G401 (cell line): ENCODE results near the gene KIF13A. TPM values are rescaled to one million over a fixed set of nuclear protein-coding genes. Genes with fewer than 3 reads are reported as not detected.
"Not testable (repeated sequence)": the region's sequence is repeated elsewhere in the genome, so short reads cannot be mapped to it uniquely, and the experiment has no call there.

Experiments
- DNase-seq: peaks from one replicate; pipeline ENCODE4 v3.0.0-alpha.2; 2015; ENCODE audit warnings: low spot score
- in situ Hi-C: cut with HindIII; loops from 2 replicates; pipeline ENCODE4 v1.10.0; 2016; ENCODE audit warnings: low sequenced_read_pairs, mixed read lengths
- total RNA-seq: library from RNA; depleted of rRNA; stranded (reverse); fragments of >200 nt; shearing (Covaris generic); gene quantifications from 2 replicates; pipeline ENCODE4 v1.2.3, GENCODE V29; 2014

The KIF13A gene
- total RNA-seq, 1 experiment from 2014 or later, result 18.3 TPM

GRCh38 chr6:17972978-17973622 lies 14.3 kb downstream of the KIF13A start:
- in situ Hi-C loops, result no loop called here
- no peak for DNase-seq

- in situ Hi-C loops, result no loop called here
- DNase-seq, result no peak
Observed at GRCh38 chr6:17972074-17972952, 15.1 kb downstream of the KIF13A start.

- DNase-seq, result no peak
Observed at GRCh38 chr6:17971128-17972073, 16.0 kb downstream of the KIF13A start.

DNA sequence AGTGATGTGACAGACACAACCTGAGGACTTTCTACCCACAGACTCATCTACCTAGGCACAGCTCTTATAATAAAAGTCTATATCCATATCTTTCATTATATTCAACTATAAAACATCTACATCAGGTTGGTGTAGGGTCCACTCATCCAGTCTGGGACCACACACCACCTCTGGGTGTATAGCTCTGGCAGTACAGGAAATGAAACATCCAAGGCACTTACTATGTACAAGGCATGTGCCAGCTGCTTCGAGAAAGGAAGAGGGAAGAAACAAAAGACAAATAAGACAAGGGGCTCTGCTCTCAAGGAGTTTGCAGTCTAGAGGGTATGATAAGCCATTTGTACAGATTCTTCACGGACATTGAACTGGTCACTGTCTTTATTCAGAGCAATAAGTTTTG lies 18.6 kb downstream of the KIF13A start:
- no peak for DNase-seq
- in situ Hi-C loops, result no loop called here

More at GRCh38 chr6:17971128-17972073, 16.0 kb downstream of the KIF13A start:
- in situ Hi-C loops, result no loop called here

GRCh38 chr6:17967668-17968518 lies 19.5 kb downstream of the KIF13A start:
- DNase-seq, result peak; percentile 89
- in situ Hi-C loops, result no loop called here

GRCh38 chr6:17966451-17966850 lies 21.0 kb downstream of the KIF13A start:
- in situ Hi-C loops, result no loop called here
- no peak for DNase-seq

- no peak for DNase-seq
- in situ Hi-C loops, result no loop called here
Observed at GRCh38 chr6:17965397-17965796, 22.0 kb downstream of the KIF13A start.

DNA sequence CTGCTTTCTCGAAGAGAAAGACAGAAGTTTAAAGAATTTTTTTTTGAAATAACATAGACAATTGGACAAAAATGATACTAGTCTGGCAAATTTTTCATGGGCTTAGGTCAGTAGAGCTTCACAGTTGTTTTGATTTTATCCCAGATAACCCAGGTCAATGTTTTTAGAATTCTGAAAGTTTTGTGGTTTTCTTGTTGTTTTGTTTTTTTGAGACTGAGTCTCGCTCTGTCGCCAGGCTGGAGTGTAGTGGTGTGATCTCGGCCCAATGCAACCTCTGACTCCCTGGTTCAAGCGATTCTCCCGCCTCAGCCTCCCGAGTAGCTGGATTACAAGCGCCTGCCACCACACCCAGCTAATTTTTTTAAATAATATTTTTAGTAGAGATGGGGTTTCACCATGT lies 22.8 kb downstream of the KIF13A start:
- no peak for DNase-seq
- in situ Hi-C loops, result no loop called here

GRCh38 chr6:17962436-17963031 lies 24.9 kb downstream of the KIF13A start:
- peak; percentile 68 for DNase-seq
- in situ Hi-C loops, result no loop called here

- in situ Hi-C loops, result no loop called here
- DNase-seq, result no peak
Observed at GRCh38 chr6:17959302-17959701, 28.1 kb downstream of the KIF13A start.

DNA sequence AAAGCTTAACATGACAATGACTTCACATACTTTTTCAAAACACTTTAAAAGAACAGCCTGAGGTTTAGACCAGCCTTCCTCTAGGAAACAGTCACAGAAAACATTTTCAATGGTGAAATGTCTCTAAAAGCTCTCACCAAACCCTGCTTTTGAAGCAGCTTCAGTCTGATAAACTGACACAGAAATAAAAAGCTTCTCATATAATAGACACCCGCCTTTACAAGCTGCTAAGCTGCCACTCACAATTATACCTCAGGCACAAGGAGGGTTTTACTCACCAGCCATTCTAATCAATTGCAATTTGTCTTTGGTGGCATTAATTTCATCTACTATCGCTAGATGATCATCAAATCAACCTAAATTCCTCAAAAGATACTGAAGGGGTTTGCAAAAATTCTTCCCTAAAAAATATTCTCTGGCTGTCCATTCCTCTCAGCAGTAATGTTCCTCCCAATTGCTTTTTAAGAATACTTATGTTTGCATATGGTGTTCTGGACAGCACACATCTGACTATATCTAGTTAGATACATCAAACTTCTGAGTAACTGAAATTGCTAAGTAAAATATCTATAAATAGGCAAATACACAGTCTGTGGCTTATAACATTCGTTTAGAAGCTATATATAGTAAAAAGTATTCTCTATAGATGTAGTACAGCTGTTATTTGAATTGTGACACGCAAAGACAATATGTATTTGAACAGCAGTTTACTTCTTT lies 29.4 kb downstream of the KIF13A start:
- in situ Hi-C loops, result no loop called here
- DNase-seq, result no peak

DNA sequence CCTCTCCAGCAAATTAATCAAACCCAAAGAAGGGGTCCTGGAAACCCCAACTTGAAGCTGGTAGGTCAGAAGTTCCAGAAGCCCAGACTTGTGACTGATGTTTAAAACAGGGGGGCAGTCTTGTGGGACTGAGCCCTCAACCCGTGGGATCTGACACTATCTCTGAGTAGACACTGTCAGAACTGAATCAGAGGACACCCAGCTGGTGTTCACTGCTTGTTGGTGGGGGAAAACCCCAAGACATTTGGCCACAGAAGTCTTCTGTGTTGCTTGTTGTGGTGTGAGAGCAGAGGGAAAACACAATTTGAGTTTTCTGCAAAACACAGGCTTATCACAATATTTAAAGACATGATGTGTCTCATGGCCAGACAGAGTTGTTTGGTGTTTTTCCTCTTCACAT lies 29.9 kb downstream of the KIF13A start:
- no peak for DNase-seq
- in situ Hi-C loops, result no loop called here

- in situ Hi-C loops, result no loop called here
- no peak for DNase-seq
Observed at GRCh38 chr6:17957086-17957485, 30.3 kb downstream of the KIF13A start.

DNA sequence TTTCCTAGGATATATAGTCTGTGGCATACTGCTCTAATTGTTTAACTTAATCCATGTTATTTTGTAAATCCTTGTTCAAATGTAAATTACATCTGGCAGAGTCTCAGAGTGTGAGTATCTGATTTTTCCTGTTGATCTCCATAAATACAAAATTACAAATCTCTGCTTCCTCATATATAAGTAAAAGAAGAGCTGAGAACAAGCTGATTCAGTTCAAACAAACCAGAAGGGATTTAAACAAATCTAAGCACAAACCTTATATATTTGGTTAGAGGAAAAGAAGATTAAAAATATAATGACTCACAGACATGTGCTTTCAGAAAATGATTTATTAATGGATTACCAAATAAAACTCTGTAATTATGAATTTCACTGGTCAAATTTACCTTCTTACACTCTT lies 37.3 kb downstream of the KIF13A start:
- in situ Hi-C loops, result no loop called here

DNA sequence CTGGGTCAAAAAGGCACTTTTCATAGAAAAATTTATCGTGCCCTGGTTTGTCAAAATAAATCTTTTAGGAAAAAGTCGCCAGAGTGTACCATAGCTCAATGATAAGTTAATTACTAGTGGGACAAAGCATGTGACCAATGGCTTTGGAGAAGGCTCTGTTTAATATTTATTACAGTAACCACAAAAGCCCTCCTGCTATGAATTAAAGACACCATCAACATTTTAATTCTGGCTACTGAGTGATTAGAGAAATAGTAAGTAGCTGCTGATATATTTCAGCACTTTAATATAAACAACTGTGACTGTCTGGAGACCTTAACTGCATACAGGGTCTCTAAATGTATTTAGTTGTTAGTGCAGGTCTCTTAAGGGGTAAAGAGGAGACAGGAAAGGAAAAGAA lies 38.3 kb downstream of the KIF13A start:
- in situ Hi-C loops, result no loop called here
- no peak for DNase-seq

More for the DNA sequence above, 37.3 kb downstream of the KIF13A start:
- DNase-seq, result no peak

GRCh38 chr6:17948725-17949124 lies 38.7 kb downstream of the KIF13A start:
- in situ Hi-C loops, result no loop called here
- no peak for DNase-seq

- in situ Hi-C loops, result not testable (repeated sequence)
Observed at GRCh38 chr6:17947574-17947973, 39.9 kb downstream of the KIF13A start.

DNA sequence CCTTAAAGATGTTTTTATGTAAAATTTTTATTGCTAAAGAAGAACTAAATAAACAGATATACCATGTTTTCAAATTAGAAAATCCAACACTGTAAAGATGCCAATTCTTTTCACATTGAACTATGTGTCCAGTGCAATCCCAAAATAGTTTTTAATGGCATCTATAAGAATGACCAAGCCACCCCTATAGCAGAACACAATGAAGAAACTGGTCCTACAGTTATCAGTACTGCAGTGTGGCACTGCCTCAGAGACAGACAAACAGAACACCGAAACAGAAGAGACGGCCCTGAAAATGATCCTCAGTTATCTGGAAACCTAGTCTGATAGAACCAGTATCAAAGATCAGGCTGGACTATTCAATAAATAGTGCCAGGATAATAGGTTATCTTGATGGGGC lies 41.9 kb downstream of the KIF13A start:
- DNase-seq, result no peak
- in situ Hi-C loops, result no loop called here

More at GRCh38 chr6:17947574-17947973, 39.9 kb downstream of the KIF13A start:
- DNase-seq, result not testable (repeated sequence)
